ENCODE data around the gene RNF133.

RNF133 gene

GRCh38 chr7:122699017-122699416 lies at the start of gene RNF133:
Gene RNF133 (minus strand): TSS chr7:122699117. CDS start chr7:122698918, 199 bp downstream.
- TF ChIP-seq CTCF (IDR thresholded peaks at IDR 0.05; ENCODE audit: low read depth, low read length) = no peak
- in situ Hi-C loops (cut with HindIII; ENCODE audit: low sequenced_read_pairs) = no loop called here
- no peak within 1 kb of the TSS for H3K4me3 ChIP-seq (ENCODE audit: low read depth, low read length)
- DNase-seq (ENCODE audit: low read depth, low spot score) = no peak

GRCh38 chr7:122748195-122748594 lies 49.3 kb upstream of the RNF133 start:
- in situ Hi-C loops (cut with HindIII; ENCODE audit: low sequenced_read_pairs) = no loop called here
- DNase-seq (ENCODE audit: low read depth, low spot score) = no peak
- no peak for TF ChIP-seq CTCF (IDR thresholded peaks at IDR 0.05; ENCODE audit: low read depth, low read length)
- no peak overlapping the region for H3K4me3 ChIP-seq (ENCODE audit: low read depth, low read length)

GRCh38 chr7:122746948-122747347 lies 48.0 kb upstream of the RNF133 start:
- no peak overlapping the region for H3K4me3 ChIP-seq (ENCODE audit: low read depth, low read length)
- in situ Hi-C loops (cut with HindIII; ENCODE audit: low sequenced_read_pairs) = no loop called here
- no peak for TF ChIP-seq CTCF (IDR thresholded peaks at IDR 0.05; ENCODE audit: low read depth, low read length)
- DNase-seq (ENCODE audit: low read depth, low spot score) = no peak

GRCh38 chr7:122743211-122743610 lies 44.3 kb upstream of the RNF133 start:
- H3K4me3 ChIP-seq (ENCODE audit: low read depth, low read length) = no peak overlapping the region
- DNase-seq (ENCODE audit: low read depth, low spot score) = no peak
- TF ChIP-seq CTCF (IDR thresholded peaks at IDR 0.05; ENCODE audit: low read depth, low read length) = no peak

GRCh38 chr7:122738947-122739346 lies 40.0 kb upstream of the RNF133 start:
- H3K4me3 ChIP-seq (ENCODE audit: low read depth, low read length) = no peak overlapping the region
- TF ChIP-seq CTCF (IDR thresholded peaks at IDR 0.05; ENCODE audit: low read depth, low read length) = no peak
- DNase-seq (ENCODE audit: low read depth, low spot score) = no peak
- in situ Hi-C loops (cut with HindIII; ENCODE audit: low sequenced_read_pairs) = no loop called here

More at GRCh38 chr7:122743211-122743610, 44.3 kb upstream of the RNF133 start:
- in situ Hi-C loops (cut with HindIII; ENCODE audit: low sequenced_read_pairs) = no loop called here

- H3K4me3 ChIP-seq (ENCODE audit: low read depth, low read length) = no peak overlapping the region
- in situ Hi-C loops (cut with HindIII; ENCODE audit: low sequenced_read_pairs) = no loop called here
- no peak for DNase-seq (ENCODE audit: low read depth, low spot score)
- no peak for TF ChIP-seq CTCF (IDR thresholded peaks at IDR 0.05; ENCODE audit: low read depth, low read length)
Observed at GRCh38 chr7:122736183-122736582, 37.3 kb upstream of the RNF133 start.

GRCh38 chr7:122727759-122728158 lies 28.8 kb upstream of the RNF133 start:
- no peak for TF ChIP-seq CTCF (IDR thresholded peaks at IDR 0.05; ENCODE audit: low read depth, low read length)
- no peak for DNase-seq (ENCODE audit: low read depth, low spot score)
- in situ Hi-C loops (cut with HindIII; ENCODE audit: low sequenced_read_pairs) = no loop called here
- H3K4me3 ChIP-seq (ENCODE audit: low read depth, low read length) = no peak overlapping the region

All from astrocyte of the spinal cord (primary cell).